GM10248 (cell line): ENCODE results near the gene TMC7.

Experiments used
- CTCF ChIA-PET: fragments of 300-600 bp; sonication (Branson Sonifier 250); formaldehyde crosslinking; extraction: SDS; loops from one replicate; lab custom pipeline; 2021; ENCODE audit warnings: antibody characterized with exemption; lab: Yijun Ruan, JAX
- POLR2A ChIA-PET: fragments of 350-650 bp; sonication (Branson Sonifier 250); formaldehyde crosslinking; extraction: SDS; loops from one replicate; lab custom pipeline; 2020; ENCODE audit warnings: antibody characterized with exemption; lab: Yijun Ruan, JAX
- DNase-seq: peaks from one replicate; pipeline ENCODE4 v3.0.0; 2012; ENCODE audit errors: extremely low spot score
- CTCF ChIP-seq: IDR thresholded peaks from 2 replicates; pipeline ENCODE4 v1.5.1; 2012; ENCODE audit warnings: mild to moderate bottlenecking, low read depth; ENCODE audit errors: extremely low read depth, missing control alignments, control extremely low read depth

TMC7 gene

GRCh38 chr16:19090916-19091315 is 107.2 kb downstream of the TMC7 start:
- CTCF ChIA-PET: no interaction called here
- TF ChIP-seq CTCF: no peak
- POLR2A ChIA-PET: no interaction called here
- DNase-seq: no peak

GRCh38 chr16:19092653-19093410 is 109.1 kb downstream of the TMC7 start:
- TF ChIP-seq CTCF: no peak
- ChIA-PET POLR2A (no interaction called here), CTCF (interaction anchor here (1.3 to 1.5 kb wide), 2 partner anchors 87 to 410 kb away, joined by 3 read pairs; no protein-coding TSS in a partner anchor)
- DNase-seq: no peak

- CTCF ChIA-PET: interaction anchor here (0.6 to 2.4 kb wide), 9 partner anchors 8 to 409 kb away, joined by 3 to 19 read pairs (median 3); no protein-coding TSS in a partner anchor
- TF ChIP-seq CTCF: no peak
- no peak for DNase-seq
- POLR2A ChIA-PET: interaction anchor here (0.6 kb wide), 1 partner anchor 287 kb away, joined by 3 read pairs; no protein-coding TSS in a partner anchor
These were observed 110.2 kb downstream of the TMC7 start for GRCh38 chr16:19093631-19094541.

- ChIA-PET CTCF (interaction anchor here (0.8 to 2.4 kb wide), 11 partner anchors 9 to 408 kb away, joined by 3 to 19 read pairs (median 3); no protein-coding TSS in a partner anchor), POLR2A (interaction anchor here (0.5 kb wide), 1 partner anchor 50 kb away, joined by 6 read pairs; no protein-coding TSS in a partner anchor)
- no peak for DNase-seq
- no peak for TF ChIP-seq CTCF
These were observed 111.0 kb downstream of the TMC7 start for GRCh38 chr16:19094542-19095365.

- ChIA-PET POLR2A (no interaction called here), CTCF (interaction anchor here (0.8 to 2.4 kb wide), 8 partner anchors 10 to 407 kb away, joined by 3 to 19 read pairs (median 4); no protein-coding TSS in a partner anchor)
- TF ChIP-seq CTCF: no peak
- peak; percentile 59 for DNase-seq
These were observed 111.9 kb downstream of the TMC7 start for GRCh38 chr16:19095654-19096053.
